HepG2 (cell line): ENCODE results near the gene TMEM44. TPM values are rescaled to one million over a fixed set of nuclear protein-coding genes. Genes with fewer than 3 reads are reported as not detected.

Experiments
- BHLHE40 ChIP-seq: IDR thresholded peaks from 2 replicates; pipeline ENCODE4 v1.6.1; 2011; ENCODE audit warnings: low read length, improper control_type of control experiment
- CHCHD3 ChIP-seq: sonication (generic); formaldehyde crosslinking; IDR thresholded peaks from 2 replicates; pipeline ENCODE4 v1.8.0; 2022; ENCODE audit warnings: mild to moderate bottlenecking, missing genetic modification reagents, moderate library complexity
- DMAP1 ChIP-seq: IDR thresholded peaks from 2 replicates; pipeline ENCODE4 v1.6.1; 2016
- EED ChIP-seq: sonication (generic); formaldehyde crosslinking; IDR thresholded peaks from 2 replicates; pipeline ENCODE4 v1.5.0; 2020; ENCODE audit warnings: mild to moderate bottlenecking, missing genetic modification reagents
- NR2F6 ChIP-seq, 2 experiments: IDR thresholded peaks; 2 replicates each; pipeline ENCODE4 v1.6.1; 2016; ENCODE audit warnings: antibody characterized with exemption in 1 of 2, mild to moderate bottlenecking in 1 of 2
- PLRG1 ChIP-seq: fragments of 450-650 bp; conservative IDR thresholded peaks from 2 replicates; pipeline ENCODE4 v1.6.1; 2016
- RFX1 ChIP-seq: fragments of 450-650 bp; IDR thresholded peaks from 2 replicates; pipeline ENCODE4 v1.6.1; 2017
- SMYD3 ChIP-seq: sonication (generic); formaldehyde crosslinking; IDR thresholded peaks from 2 replicates; pipeline ENCODE4 v1.8.1; 2023; ENCODE audit warnings: mild to moderate bottlenecking, missing genetic modification reagents
- SRSF4 ChIP-seq: fragments of 200-400 bp; formaldehyde crosslinking; IDR thresholded peaks from one replicate; pipeline ENCODE4 v1.6.1; 2018; ENCODE audit warnings: mild to moderate bottlenecking, low read depth, low read length, moderate library complexity; ENCODE audit not compliant: poor library complexity, severe bottlenecking
- TBL1XR1 ChIP-seq: fragments of 150-350 bp; IDR thresholded peaks from 2 replicates; pipeline ENCODE4 v1.6.1; 2014; ENCODE audit warnings: borderline replicate concordance, low read length; ENCODE audit not compliant: partially characterized antibody
- XBP1 ChIP-seq: sonication (generic); formaldehyde crosslinking; IDR thresholded peaks from 2 replicates; pipeline ENCODE4 v1.5.0; 2020; ENCODE audit warnings: missing genetic modification reagents
- XRCC5 ChIP-seq: fragments of 200-400 bp; formaldehyde crosslinking; optimal IDR thresholded peaks from 2 replicates; pipeline ENCODE3; 2017; ENCODE audit warnings: mild to moderate bottlenecking, low read length
- ZFP82 ChIP-seq: sonication (generic); formaldehyde crosslinking; IDR thresholded peaks from 2 replicates; pipeline ENCODE4 v1.5.1; 2020; ENCODE audit warnings: mild to moderate bottlenecking, missing genetic modification reagents, borderline replicate concordance
- ZNF563 ChIP-seq: sonication (generic); formaldehyde crosslinking; IDR thresholded peaks from 2 replicates; pipeline ENCODE4 v1.8.0; 2022; ENCODE audit warnings: mild to moderate bottlenecking, moderate library complexity, missing genetic modification reagents
- ZNF598 ChIP-seq: sonication (generic); formaldehyde crosslinking; IDR thresholded peaks from 2 replicates; pipeline ENCODE4 v1.5.1; 2020; ENCODE audit warnings: mild to moderate bottlenecking, missing genetic modification reagents, borderline replicate concordance
- polyA plus RNA-seq, 8 experiments: library from polyadenylated mRNA; depleted of rRNA in 3 of 8; stranded (reverse) in 7 of 8; unstranded in 1 of 8; fragments of >200 nt; fragmentation: Illumina TruSeq in 4 of 8; extraction: Trizol in 4 of 8; gene quantifications; 2 replicates each; pipeline versions ENCODE4 v1.2.1 to v1.2.3, GENCODE V29; 2011 to 2016; ENCODE audit warnings: low read depth in 4 of 8, missing spikeins in 1 of 8, mixed read lengths in 1 of 8; ENCODE audit not compliant: insufficient read depth in 1 of 8
- total RNA-seq, 5 experiments: library from RNA; depleted of rRNA; stranded (reverse); fragments of >200 nt; fragmentation: Illumina TruSeq; extraction: Trizol; gene quantifications; 2 replicates each; pipeline ENCODE4 v1.2.3, GENCODE V29; 2016; ENCODE audit warnings: low read depth in 1 of 5
- TF ChIP-seq, protein P1 (sequence below): IDR thresholded peaks from 2 replicates; pipeline ENCODE4 v1.4.0; 2020; ENCODE audit warnings: mild to moderate bottlenecking, missing genetic modification reagents
- TF ChIP-seq, protein P2 (sequence below): sonication (generic); formaldehyde crosslinking; IDR thresholded peaks from 2 replicates; pipeline ENCODE4 v1.4.0; 2020; ENCODE audit warnings: missing genetic modification reagents
- TF ChIP-seq, protein P3 (sequence below): sonication (generic); formaldehyde crosslinking; IDR thresholded peaks from 2 replicates; pipeline ENCODE4 v1.4.0; 2020; ENCODE audit warnings: missing genetic modification reagents, borderline replicate concordance
- TF ChIP-seq, protein P4 (sequence below): sonication (generic); formaldehyde crosslinking; IDR thresholded peaks from 2 replicates; pipeline ENCODE4 v1.5.0; 2020; ENCODE audit warnings: missing genetic modification reagents, mild to moderate bottlenecking, borderline replicate concordance
- TF ChIP-seq, protein P5 (sequence below): IDR thresholded peaks from 2 replicates; pipeline ENCODE4 v1.6.1; 2016; ENCODE audit warnings: mild to moderate bottlenecking

The TMEM44 gene
- total and polyA plus RNA-seq, 2 of the 13 experiments (the other 11 are each of a cell fraction or from before 2014, with no cell fraction given), result 7.3 to 13.8 TPM

DNA sequence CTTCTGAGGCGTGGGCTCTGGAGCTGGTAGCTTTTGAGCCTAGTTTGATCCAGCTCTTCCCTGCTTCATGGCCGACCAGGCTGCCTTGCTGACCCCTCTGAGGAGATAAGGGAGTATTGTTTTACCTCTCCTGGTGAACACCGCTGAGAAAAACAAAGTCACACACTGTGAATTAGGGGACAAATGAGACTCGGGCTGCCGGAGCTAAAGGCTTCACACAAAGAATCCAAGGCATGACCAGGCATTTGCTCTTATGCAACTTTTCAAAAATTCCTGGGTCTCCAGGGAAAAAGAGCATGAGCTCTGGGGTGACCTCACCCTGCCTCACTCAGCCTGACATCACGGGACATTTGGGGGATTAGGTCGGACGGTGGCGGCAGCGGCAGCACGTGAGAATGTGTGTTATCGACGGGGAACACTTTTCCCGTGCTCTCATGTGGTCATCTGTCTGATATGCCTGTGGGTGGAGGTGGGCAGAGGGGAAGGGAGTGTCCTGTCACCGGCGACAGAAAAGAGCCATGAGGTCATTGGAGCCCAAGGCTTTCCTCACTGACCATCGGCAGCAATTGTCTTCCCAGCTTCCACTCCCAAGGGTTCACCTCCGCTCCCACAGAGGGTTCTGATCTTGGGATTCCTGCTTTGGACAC lies 61.0 kb downstream of the TMEM44 start (continued):
- TF ChIP-seq, protein P1, sequence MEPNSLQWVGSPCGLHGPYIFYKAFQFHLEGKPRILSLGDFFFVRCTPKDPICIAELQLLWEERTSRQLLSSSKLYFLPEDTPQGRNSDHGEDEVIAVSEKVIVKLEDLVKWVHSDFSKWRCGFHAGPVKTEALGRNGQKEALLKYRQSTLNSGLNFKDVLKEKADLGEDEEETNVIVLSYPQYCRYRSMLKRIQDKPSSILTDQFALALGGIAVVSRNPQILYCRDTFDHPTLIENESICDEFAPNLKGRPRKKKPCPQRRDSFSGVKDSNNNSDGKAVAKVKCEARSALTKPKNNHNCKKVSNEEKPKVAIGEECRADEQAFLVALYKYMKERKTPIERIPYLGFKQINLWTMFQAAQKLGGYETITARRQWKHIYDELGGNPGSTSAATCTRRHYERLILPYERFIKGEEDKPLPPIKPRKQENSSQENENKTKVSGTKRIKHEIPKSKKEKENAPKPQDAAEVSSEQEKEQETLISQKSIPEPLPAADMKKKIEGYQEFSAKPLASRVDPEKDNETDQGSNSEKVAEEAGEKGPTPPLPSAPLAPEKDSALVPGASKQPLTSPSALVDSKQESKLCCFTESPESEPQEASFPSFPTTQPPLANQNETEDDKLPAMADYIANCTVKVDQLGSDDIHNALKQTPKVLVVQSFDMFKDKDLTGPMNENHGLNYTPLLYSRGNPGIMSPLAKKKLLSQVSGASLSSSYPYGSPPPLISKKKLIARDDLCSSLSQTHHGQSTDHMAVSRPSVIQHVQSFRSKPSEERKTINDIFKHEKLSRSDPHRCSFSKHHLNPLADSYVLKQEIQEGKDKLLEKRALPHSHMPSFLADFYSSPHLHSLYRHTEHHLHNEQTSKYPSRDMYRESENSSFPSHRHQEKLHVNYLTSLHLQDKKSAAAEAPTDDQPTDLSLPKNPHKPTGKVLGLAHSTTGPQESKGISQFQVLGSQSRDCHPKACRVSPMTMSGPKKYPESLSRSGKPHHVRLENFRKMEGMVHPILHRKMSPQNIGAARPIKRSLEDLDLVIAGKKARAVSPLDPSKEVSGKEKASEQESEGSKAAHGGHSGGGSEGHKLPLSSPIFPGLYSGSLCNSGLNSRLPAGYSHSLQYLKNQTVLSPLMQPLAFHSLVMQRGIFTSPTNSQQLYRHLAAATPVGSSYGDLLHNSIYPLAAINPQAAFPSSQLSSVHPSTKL (CRISPR knock-in tag), result peak; percentile 60; the same call in 1 of the 2 replicates
- no peak for TF ChIP-seq TBL1XR1
- TF ChIP-seq, protein P2, sequence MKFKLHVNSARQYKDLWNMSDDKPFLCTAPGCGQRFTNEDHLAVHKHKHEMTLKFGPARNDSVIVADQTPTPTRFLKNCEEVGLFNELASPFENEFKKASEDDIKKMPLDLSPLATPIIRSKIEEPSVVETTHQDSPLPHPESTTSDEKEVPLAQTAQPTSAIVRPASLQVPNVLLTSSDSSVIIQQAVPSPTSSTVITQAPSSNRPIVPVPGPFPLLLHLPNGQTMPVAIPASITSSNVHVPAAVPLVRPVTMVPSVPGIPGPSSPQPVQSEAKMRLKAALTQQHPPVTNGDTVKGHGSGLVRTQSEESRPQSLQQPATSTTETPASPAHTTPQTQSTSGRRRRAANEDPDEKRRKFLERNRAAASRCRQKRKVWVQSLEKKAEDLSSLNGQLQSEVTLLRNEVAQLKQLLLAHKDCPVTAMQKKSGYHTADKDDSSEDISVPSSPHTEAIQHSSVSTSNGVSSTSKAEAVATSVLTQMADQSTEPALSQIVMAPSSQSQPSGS (CRISPR knock-in tag), result peak; percentile 24; the same call in 1 of the 2 replicates
- 0 out of 2 replicates have a peak, but pooled peaks have one; percentile 39 for TF ChIP-seq ZNF598 (CRISPR knock-in tag)
- peak; percentile 39 for TF ChIP-seq XRCC5
- 0 out of 2 replicates have a peak, but pooled peaks have one; percentile 16 for TF ChIP-seq DMAP1 (CRISPR knock-in tag)
- TF ChIP-seq CHCHD3 (CRISPR knock-in tag), result 0 out of 2 replicates have a peak, but pooled peaks have one; percentile 51
- TF ChIP-seq PLRG1, result no peak
- TF ChIP-seq XBP1 (CRISPR knock-in tag), result no peak
- no peak for TF ChIP-seq RFX1
- no peak for TF ChIP-seq ZFP82
- TF ChIP-seq, protein P3, sequence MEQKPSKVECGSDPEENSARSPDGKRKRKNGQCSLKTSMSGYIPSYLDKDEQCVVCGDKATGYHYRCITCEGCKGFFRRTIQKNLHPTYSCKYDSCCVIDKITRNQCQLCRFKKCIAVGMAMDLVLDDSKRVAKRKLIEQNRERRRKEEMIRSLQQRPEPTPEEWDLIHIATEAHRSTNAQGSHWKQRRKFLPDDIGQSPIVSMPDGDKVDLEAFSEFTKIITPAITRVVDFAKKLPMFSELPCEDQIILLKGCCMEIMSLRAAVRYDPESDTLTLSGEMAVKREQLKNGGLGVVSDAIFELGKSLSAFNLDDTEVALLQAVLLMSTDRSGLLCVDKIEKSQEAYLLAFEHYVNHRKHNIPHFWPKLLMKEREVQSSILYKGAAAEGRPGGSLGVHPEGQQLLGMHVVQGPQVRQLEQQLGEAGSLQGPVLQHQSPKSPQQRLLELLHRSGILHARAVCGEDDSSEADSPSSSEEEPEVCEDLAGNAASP (CRISPR knock-in tag), result peak; percentile 47; the same call in 1 of the 2 replicates
- TF ChIP-seq NR2F6 (IDR thresholded peaks at IDR 0.05), result no peak
- peak; percentile 15; the same call in 1 of the 2 replicates for TF ChIP-seq NR2F6 (CRISPR knock-in tag; IDR thresholded peaks at IDR 0.05)
- no peak for TF ChIP-seq EED (CRISPR knock-in tag)
- TF ChIP-seq, protein P4, sequence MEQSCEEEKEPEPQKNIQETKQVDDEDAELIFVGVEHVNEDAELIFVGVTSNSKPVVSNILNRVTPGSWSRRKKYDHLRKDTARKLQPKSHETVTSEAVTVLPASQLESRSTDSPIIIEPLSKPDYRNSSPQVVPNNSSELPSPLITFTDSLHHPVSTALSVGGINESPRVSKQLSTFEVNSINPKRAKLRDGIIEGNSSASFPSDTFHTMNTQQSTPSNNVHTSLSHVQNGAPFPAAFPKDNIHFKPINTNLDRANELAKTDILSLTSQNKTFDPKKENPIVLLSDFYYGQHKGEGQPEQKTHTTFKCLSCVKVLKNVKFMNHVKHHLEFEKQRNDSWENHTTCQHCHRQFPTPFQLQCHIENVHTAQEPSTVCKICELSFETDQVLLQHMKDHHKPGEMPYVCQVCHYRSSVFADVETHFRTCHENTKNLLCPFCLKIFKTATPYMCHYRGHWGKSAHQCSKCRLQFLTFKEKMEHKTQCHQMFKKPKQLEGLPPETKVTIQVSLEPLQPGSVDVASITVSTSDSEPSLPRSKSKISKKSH (CRISPR knock-in tag), result no peak
- TF ChIP-seq SMYD3, result 0 out of 2 replicates have a peak, but pooled peaks have one; percentile 47
- no peak for TF ChIP-seq ZNF563 (CRISPR knock-in tag)
- TF ChIP-seq, protein P5, sequence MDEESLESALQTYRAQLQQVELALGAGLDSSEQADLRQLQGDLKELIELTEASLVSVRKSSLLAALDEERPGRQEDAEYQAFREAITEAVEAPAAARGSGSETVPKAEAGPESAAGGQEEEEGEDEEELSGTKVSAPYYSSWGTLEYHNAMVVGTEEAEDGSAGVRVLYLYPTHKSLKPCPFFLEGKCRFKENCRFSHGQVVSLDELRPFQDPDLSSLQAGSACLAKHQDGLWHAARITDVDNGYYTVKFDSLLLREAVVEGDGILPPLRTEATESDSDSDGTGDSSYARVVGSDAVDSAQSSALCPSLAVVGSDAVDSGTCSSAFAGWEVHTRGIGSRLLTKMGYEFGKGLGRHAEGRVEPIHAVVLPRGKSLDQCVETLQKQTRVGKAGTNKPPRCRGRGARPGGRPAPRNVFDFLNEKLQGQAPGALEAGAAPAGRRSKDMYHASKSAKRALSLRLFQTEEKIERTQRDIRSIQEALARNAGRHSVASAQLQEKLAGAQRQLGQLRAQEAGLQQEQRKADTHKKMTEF (CRISPR knock-in tag), result 0 out of 2 replicates have a peak, but pooled peaks have one; percentile 22
- TF ChIP-seq BHLHE40, result peak; percentile 95
- no peak for TF ChIP-seq SRSF4
